Activated naive CD4-positive, alpha-beta T cell treated with anti-CD3 and anti-CD28 coated beads for 36 hours (primary cell): ENCODE data around the gene NCOA1. TPM values are rescaled to one million over a fixed set of nuclear protein-coding genes. Genes with fewer than 3 reads are reported as not detected.
"Not testable (repeated sequence)": the region's sequence is repeated elsewhere in the genome, so short reads cannot be mapped to it uniquely, and the experiment has no call there.

ENCODE experiments used
- CTCF ChIA-PET: fragments of 350-600 bp; sonication (Branson Sonifier 250); formaldehyde crosslinking; loops from one replicate; lab custom pipeline; 2021; ENCODE audit warnings: antibody characterized with exemption; lab: Charles Lee
- DNase-seq: peaks from one replicate; pipeline ENCODE4 v3.0.0-alpha.2; 2020
- H3K27ac Mint-ChIP-seq: one replicate; pipeline ENCODE4 v1.8.0; 2021; ENCODE audit warnings: mild to moderate bottlenecking, mixed read lengths
- H3K27me3 Mint-ChIP-seq: one replicate; pipeline ENCODE4 v1.8.0; 2021; ENCODE audit warnings: low read depth, mixed read lengths
- H3K36me3 Mint-ChIP-seq: one replicate; pipeline ENCODE4 v1.8.0; 2021; ENCODE audit warnings: low read depth, mixed read lengths
- H3K4me1 Mint-ChIP-seq: one replicate; pipeline ENCODE4 v1.8.0; 2021; ENCODE audit warnings: low read depth, mixed read lengths
- H3K4me3 Mint-ChIP-seq: one replicate; pipeline ENCODE4 v1.8.0; 2021; ENCODE audit warnings: mild to moderate bottlenecking, moderate library complexity, mixed read lengths
- H3K9me3 Mint-ChIP-seq: one replicate; pipeline ENCODE4 v1.8.0; 2021; ENCODE audit warnings: mixed read lengths
- intact Hi-C: fragments of 100-400 bp; cut with micrococcal nuclease; formaldehyde crosslinking; loops from one replicate; pipeline ENCODE4 v1.15.1; 2023
- total RNA-seq, 2 experiments: library from RNA; stranded (reverse); gene quantifications; one replicate each; pipeline ENCODE4 v1.2.3, GENCODE V29; 2021

The NCOA1 gene
- total RNA-seq, 2 experiments from 2014 or later, result 14.0 to 15.4 TPM

DNA sequence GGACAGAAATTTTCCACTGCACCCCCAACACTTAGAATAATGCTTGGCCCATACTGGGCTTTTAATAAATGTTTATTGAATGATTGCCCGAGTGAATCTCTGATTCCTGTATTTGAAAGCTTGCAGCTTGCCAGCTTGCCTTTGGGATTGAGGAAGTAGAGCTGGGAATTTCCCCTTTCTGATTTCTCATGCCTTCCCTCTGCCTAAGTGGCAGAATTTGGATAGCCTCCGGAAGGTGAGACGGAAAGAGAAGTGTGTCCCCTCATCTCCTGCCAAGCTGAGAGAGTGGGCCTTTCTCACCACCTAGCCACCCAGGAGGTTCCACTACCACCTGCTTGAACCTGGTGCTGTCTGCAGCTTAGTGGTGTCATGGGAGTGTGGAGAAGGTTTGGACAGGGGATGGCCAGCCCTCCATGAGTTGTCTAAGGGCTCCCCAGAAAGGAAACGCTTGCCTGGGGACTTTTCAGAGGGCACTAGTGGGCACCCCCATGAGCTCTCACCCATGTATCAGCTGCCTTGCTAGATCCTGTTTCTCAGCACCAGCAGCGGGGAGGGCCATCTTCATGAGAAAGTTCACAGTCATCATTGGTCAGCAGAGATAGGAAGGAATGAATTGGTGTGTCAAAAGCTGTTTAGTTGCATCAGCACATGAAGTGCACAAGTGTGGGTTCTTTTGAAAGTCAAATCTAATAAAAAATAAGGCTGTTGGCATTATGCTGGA, 8.6 kb upstream of the NCOA1 start:
- CTCF ChIA-PET, result no interaction called here
- no peak overlapping the region for H3K27ac Mint-ChIP-seq
- no peak for DNase-seq

DNA sequence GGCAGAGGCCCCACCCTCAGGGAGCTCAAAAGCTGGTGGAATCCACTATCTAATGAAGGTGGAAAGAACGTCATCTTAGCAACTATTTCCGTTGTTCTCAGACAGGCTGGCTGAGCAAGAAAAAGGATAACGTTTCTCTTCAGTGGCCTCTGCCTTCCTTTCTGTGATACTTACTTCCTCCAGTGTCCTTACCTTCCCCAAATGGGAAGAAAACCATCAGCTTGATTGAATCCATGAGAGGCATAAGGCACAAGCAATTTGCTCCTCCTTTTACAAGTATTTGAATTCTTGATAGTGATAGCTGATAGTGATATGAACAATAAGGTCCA, 8.1 kb upstream of the NCOA1 start:
- Mint-ChIP-seq H3K9me3 (no peaks in the 10 kb centered on the region), H3K27ac (no peak overlapping the region), H3K27me3 (no peaks in the 10 kb centered on the region), H3K4me1 (no peaks in the 10 kb centered on the region), H3K36me3 (no peaks in the 10 kb centered on the region), H3K4me3 (no peak overlapping the region)
- no peak for DNase-seq
- CTCF ChIA-PET, result no interaction called here
- intact Hi-C loops, result loop anchor here (10.0 kb wide), 1 partner anchor 792 kb away; no protein-coding TSS in a partner anchor

More for the DNA sequence above, 8.6 kb upstream of the NCOA1 start:
- Mint-ChIP-seq H3K4me3 (no peak overlapping the region), H3K36me3 (no peaks in the 10 kb centered on the region), H3K9me3 (no peaks in the 10 kb centered on the region), H3K27me3 (no peaks in the 10 kb centered on the region), H3K4me1 (no peaks in the 10 kb centered on the region)
- intact Hi-C loops, result loop anchor here (10.0 kb wide), 1 partner anchor 792 kb away; no protein-coding TSS in a partner anchor

DNA sequence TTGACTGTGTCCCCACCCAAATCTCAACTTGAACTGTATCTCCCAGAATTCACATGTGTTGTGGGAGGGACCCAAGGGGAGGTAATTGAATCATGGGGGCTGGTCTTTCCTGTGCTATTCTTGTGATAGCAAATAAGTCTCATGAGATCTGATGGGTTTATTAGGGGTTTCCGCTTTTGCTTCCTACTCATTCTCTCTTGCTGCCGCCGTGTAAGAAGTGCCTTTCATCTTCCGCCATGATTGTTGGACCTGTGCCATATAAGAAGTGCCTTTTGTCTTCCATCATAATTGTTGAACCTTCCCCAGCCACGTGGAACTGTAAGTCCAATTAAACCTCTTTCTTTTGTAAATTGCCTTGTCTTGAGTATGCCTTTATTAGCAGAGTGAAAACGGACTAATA, 6.4 kb upstream of the NCOA1 start:
- not testable (repeated sequence) for H3K4me1 Mint-ChIP-seq, H3K36me3 Mint-ChIP-seq, H3K27ac Mint-ChIP-seq, DNase-seq, H3K4me3 Mint-ChIP-seq, H3K9me3 Mint-ChIP-seq, H3K27me3 Mint-ChIP-seq
- CTCF ChIA-PET, result interaction anchor here (1.0 kb wide), 1 partner anchor 63 kb away, joined by 3 read pairs; no protein-coding TSS in a partner anchor
- intact Hi-C loops, result loop anchor here (10.0 kb wide), 1 partner anchor 790 kb away; no protein-coding TSS in a partner anchor

DNA sequence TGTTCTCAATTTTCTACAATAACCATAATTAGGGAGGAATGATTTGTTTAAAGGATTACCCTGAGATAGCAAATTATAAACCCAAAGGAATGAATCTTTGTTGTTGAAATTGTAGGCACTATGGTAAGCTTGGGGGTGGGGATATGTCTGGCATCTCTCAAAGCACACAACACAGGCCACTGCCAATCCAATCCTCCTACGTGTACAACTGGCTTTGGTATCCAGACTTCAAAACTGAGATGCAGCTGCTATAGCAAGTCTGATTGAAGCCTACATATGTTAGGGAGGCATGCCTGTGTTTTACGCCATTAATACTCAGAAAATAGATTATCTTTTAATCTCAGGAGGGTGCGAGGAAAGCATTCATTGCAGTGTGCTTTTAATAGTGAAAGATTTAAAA, 5.9 kb upstream of the NCOA1 start:
- Mint-ChIP-seq H3K27ac (no peak overlapping the region), H3K4me1 (peaks cover 14% of the 10 kb centered on the region), H3K9me3 (no peaks in the 10 kb centered on the region), H3K27me3 (no peaks in the 10 kb centered on the region), H3K36me3 (no peaks in the 10 kb centered on the region), H3K4me3 (no peak overlapping the region)
- CTCF ChIA-PET, result no interaction called here
- no peak for DNase-seq
- intact Hi-C loops, result loop anchor here (10.0 kb wide), 1 partner anchor 790 kb away; no protein-coding TSS in a partner anchor

DNA sequence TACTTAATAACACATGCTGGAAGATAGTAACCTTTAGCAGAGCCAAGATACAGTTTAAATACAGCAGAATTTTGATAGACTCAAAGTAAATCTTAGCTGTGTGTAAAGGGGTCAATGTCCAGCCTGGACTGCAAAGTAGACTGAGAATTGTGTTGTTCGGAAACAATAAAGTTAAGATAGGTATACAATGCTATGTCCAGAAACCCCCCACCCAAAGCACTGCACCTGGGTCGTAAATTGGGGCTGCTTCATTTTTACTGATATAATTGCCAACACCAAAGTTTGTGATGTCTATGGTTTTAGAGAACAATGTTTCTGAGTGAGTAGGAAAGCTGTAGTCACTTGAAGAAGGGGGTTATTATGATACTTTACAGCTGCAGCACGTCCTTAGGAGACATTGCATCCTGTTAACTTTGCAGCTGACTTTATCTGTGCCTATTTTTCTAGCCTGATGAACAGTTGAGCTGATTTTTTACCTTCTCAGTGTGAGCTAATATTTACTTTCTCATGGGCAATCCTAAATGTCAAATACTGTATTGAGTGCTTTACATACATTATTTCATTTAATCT, 4.3 kb upstream of the NCOA1 start:
- H3K9me3 Mint-ChIP-seq, result no peaks in the 10 kb centered on the region
- no peak for DNase-seq
- no peaks in the 10 kb centered on the region for H3K27me3 Mint-ChIP-seq
- no peak overlapping the region for H3K4me3 Mint-ChIP-seq
- H3K36me3 Mint-ChIP-seq, result no peaks in the 10 kb centered on the region
- no peak overlapping the region for H3K27ac Mint-ChIP-seq
- peaks cover 14% of the 10 kb centered on the region for H3K4me1 Mint-ChIP-seq
- CTCF ChIA-PET, result interaction anchor here (0.6 to 1.2 kb wide), 3 partner anchors 10 to 63 kb away, joined by 3 to 4 read pairs (median 4); no protein-coding TSS in a partner anchor
- intact Hi-C loops, result loop anchor here (10.0 kb wide), 1 partner anchor 788 kb away; no protein-coding TSS in a partner anchor

DNA sequence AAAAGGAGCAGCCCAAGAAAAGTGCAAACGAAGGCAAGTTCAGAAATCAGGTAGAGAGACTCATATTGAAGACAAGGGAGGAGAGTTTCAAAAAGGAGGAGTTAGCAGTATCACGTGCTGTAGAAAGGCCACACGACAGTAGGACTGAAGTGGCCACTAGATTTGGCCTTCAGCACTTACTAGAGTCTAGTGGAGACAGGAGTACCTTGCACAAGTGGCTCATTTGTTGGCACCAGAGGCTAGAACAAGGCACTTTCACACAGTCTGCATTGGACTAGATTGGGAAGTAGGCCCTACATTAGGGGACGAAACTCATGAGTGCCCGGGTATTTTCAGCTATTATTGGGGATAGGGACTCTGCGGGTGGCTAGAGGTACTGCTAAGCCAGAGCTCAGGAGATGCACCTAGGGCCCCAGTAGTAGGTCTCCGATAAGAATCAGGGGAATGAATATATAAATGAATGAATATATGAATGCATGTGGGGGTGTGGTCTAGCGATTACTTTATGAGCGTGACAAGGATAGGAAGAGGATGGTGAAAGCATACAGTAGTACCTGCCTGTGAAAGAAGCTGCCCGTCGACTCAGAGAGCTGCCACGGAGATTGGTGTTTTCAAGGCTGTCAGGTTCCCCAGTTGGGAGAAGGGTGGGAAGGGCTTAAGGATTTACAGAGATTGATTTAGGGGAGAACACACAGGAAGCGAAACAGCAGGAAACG, 1.4 kb upstream of the NCOA1 start:
- Mint-ChIP-seq H3K27ac (peak overlapping the region; percentile 95), H3K4me3 (peak overlapping the region; percentile 89), H3K27me3 (no peaks in the 10 kb centered on the region), H3K4me1 (peaks cover 41% of the 10 kb centered on the region), H3K9me3 (no peaks in the 10 kb centered on the region), H3K36me3 (no peaks in the 10 kb centered on the region)
- CTCF ChIA-PET, result interaction anchor here (0.6 to 1.4 kb wide), 2 partner anchors 88 to 95 kb away, joined by 3 read pairs; no protein-coding TSS in a partner anchor
- intact Hi-C loops, result loop anchor here (1.0 to 10.0 kb wide), 9 partner anchors 33 to 785 kb away; partner anchors contain the start of genes ATAD2B, CENPO, FKBP1B and ITSN2
- DNase-seq, result peak; percentile 18

DNA sequence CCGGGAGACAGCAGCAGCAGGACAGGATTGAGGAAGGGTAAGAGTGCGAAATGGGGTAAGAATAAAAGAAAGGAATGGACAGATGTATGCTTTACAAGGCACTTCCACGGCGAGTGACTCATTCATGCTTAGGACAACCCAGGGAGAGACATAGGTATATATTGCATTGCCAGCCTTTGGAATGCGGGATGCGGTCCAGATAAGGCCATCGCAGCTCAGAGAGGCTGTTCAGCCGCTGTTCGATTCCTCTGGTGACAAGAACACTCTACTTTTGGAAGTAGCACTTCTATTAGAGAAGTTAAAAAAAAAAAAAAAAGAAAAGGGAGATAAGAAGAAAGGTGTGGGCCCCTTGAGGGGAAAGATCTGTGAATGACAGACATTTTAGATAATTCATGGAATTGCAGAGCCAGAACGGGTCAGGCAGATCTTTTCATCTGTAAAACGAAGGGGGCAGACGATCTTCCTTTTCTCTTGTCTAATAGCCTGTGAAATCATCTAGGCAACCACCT, 819 bp upstream of the NCOA1 start:
- H3K36me3 Mint-ChIP-seq, result no peaks in the 10 kb centered on the region
- CTCF ChIA-PET, result interaction anchor here (0.6 to 1.9 kb wide), 4 partner anchors 88 to 338 kb away, joined by 3 to 5 read pairs (median 3); partner anchors contain the start of genes CENPO and PTRHD1
- peak overlapping the region; percentile 95 for H3K27ac Mint-ChIP-seq
- H3K4me1 Mint-ChIP-seq, result peaks cover 42% of the 10 kb centered on the region
- peak overlapping the region; percentile 89 for H3K4me3 Mint-ChIP-seq
- peak; percentile 22 for DNase-seq
- no peaks in the 10 kb centered on the region for H3K27me3 Mint-ChIP-seq
- H3K9me3 Mint-ChIP-seq, result no peaks in the 10 kb centered on the region
- intact Hi-C loops, result loop anchor here (1.0 to 10.0 kb wide), 8 partner anchors 32 to 565 kb away; partner anchors contain the start of genes ATAD2B, CENPO, FKBP1B and ITSN2

DNA sequence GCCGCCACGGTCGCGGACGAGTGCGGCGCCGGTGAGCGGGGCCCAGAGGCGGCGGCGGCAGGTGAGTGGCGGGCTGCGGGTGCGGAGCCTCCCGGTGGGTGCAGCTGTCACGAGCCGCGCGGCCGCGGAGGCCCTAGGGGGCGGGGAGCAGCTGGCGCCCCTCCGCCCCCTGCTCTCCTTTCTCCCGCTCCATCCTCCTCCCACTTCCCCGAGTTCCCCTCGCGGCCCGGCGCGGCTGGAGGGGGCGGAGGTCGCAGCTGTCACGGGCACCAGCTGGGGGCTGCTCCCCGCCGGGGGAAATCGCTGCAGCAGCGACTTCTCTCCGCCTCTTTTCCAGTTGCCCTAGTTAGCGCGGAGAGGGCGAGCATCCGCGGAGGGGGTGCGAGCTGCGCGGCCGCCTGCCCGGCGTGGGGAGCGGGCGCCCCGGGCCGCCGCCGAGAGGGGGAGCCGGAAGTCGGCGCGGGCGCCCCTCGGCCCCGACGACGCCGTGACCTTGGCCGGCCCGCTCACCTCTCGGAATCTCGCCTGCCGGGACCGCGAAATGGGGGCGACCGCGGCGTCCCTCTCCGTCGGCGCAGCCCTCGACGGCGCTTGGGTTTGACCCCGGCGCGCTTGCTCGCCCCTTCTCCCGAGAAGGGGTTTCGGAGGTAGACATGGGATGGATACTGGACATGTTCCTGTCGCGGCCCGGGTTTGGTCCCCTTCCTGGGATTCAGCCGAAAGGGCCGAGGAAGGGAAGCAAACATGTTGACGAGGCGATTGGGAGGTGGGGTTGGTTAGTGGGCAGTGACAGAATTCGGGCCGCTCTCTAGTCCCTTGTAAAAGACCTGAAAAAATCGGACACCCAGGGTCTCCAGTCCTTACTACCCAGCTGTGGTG, 727 bp downstream of the NCOA1 start:
- Mint-ChIP-seq H3K4me1 (peaks cover 50% of the 10 kb centered on the region), H3K27me3 (no peaks in the 10 kb centered on the region), H3K36me3 (no peaks in the 10 kb centered on the region), H3K27ac (peak overlapping the region; percentile 19), H3K9me3 (no peaks in the 10 kb centered on the region), H3K4me3 (peak overlapping the region; percentile 76)
- CTCF ChIA-PET, result interaction anchor here (1.0 to 1.9 kb wide), 3 partner anchors 16 to 301 kb away, joined by 4 to 5 read pairs (median 4); partner anchors contain the start of genes CENPO and PTRHD1
- DNase-seq, result peak; percentile 53
- intact Hi-C loops, result loop anchor here (1.0 to 10.0 kb wide), 6 partner anchors 17 to 567 kb away; partner anchors contain the start of genes ATAD2B, DNAJC27, FKBP1B and ITSN2

DNA sequence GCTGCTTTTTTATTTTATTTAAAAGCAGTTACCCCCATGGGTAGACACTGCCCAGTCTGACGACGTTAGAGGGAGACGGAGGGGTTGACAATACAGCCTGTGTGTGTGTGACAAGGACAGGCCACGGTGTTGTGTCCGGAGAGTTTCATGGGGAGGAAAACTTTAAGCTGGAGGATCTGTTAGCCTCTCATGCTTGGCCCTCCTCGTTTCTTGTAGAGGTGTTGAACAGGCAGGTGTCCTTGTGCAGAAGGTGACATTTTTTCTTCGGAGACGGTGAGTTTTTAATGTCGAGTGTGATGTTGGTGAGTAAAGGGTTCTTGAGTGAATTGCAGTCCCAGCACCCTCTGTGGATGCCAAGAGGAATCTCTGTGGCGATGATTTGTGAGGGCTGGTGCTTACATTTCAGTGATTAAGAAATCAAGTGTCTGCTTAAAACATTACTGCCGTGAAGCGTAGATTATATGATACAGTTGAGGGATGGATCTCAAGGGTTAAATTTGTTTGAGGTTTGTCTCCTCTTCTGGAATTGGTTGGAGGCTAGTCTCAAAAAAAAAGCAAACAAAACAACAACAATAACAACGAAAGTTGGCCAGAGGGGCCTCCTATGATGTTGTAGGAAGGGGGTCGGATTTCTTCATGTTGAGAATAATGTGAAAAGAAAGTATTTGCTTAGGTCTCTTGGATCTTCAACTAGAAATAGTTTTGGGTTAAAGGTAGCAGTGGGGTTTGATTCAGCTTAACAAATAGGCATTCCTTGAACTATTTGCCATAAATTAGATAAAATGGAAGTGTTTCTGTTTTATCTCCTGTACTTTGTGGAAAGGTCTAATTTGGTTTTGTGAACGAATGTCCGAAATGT, 1.6 kb downstream of the NCOA1 start:
- H3K4me1 Mint-ChIP-seq, result peaks cover 57% of the 10 kb centered on the region
- H3K4me3 Mint-ChIP-seq, result peak overlapping the region; percentile 76
- CTCF ChIA-PET, result interaction anchor here (0.6 to 1.2 kb wide), 3 partner anchors 20 to 300 kb away, joined by 4 to 5 read pairs (median 4); partner anchors contain the start of genes CENPO and PTRHD1
- no peaks in the 10 kb centered on the region for H3K36me3 Mint-ChIP-seq
- H3K27me3 Mint-ChIP-seq, result no peaks in the 10 kb centered on the region
- no peak for DNase-seq
- H3K27ac Mint-ChIP-seq, result peak overlapping the region; percentile 19
- no peaks in the 10 kb centered on the region for H3K9me3 Mint-ChIP-seq
- intact Hi-C loops, result loop anchor here (2.0 to 10.0 kb wide), 4 partner anchors 16 to 568 kb away; partner anchors contain the start of genes ATAD2B, FKBP1B and WDCP

DNA sequence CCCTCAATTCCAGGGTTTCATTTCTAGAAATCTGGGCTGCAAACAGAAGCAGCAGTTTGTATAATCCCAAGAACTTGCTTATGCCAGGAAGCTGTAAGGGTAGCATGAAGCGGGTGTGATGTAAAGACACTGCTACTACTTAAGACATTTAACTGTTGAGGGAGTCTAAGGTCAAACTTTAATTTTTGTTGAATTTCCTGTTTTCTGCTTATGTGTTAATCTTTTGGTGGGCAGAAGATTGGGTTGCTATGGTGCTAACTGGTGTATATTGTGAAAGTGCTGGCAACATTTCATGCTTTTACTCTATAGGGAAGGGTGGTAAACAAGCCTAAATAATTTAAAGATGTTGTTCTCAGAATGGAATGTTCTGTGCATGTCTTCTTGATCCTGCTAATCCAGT, 2.7 kb downstream of the NCOA1 start:
- no peak for DNase-seq
- Mint-ChIP-seq H3K27ac (no peak overlapping the region), H3K36me3 (no peaks in the 10 kb centered on the region), H3K9me3 (no peaks in the 10 kb centered on the region), H3K4me3 (no peak overlapping the region), H3K27me3 (no peaks in the 10 kb centered on the region), H3K4me1 (peaks cover 61% of the 10 kb centered on the region)
- intact Hi-C loops, result loop anchor here (2.0 to 10.0 kb wide), 4 partner anchors 15 to 569 kb away; partner anchors contain the start of genes ATAD2B, FKBP1B and WDCP
- CTCF ChIA-PET, result interaction anchor here (0.6 to 1.0 kb wide), 2 partner anchors 27 to 95 kb away, joined by 5 to 6 read pairs; no protein-coding TSS in a partner anchor
